Stimulated activated CD8-positive, alpha-beta memory T cell treated with anti-CD3 and anti-CD28 coated beads, Interleukin-7, amount 100 ng/mL, for 24 hours (primary cell): ENCODE results near the gene ABCC5.

Source experiments
- DNase-seq: peaks from one replicate; pipeline ENCODE4 v3.0.0-alpha.2; 2020; ENCODE audit warnings: low read depth

Gene ABCC5

GRCh38 chr3:183922421-183922820 lies 95.3 kb downstream of the ABCC5 start:
- DNase-seq: no peak

DNA sequence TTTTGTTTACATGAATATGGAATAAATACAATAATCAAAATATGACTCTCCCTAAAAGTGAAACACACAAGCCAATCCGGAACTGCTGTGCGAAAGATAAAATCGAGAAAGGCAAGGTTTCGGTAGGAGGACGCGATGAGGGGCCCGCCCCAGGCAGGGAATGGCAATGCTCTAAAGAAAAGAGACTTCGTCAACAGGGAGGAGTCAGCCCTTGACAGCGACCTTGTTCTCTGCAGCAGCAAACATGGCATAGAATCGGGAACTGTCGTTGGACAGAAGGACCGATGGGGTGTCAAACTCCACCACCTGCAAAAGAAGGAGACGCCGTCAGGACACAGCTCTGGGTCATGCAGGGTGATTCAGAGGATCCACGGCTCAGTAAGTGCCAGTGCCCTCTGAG lies 96.6 kb downstream of the ABCC5 start:
- no peak for DNase-seq

DNA sequence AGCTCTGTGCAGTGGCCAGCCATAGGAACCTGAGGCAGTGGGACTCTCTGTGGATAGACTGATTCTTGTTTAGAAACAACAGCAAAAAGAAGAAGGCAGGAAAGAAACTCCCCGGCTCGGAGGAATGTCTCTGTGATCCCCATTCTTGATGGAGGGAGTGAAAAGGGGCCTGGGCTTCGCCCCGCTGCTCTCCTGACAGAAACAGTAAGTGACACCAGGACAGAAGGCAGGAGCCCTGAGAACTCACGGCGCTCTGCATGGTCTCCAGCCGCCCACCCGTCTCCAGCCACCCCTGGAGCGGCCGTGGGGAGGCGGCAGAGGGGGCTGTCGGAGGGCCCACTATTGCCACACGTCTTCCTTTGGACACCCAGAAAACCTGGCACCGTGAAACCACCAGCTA lies 97.3 kb downstream of the ABCC5 start:
- no peak for DNase-seq

- no peak for DNase-seq
Observed at GRCh38 chr3:183918178-183918577, 99.5 kb downstream of the ABCC5 start.

DNA sequence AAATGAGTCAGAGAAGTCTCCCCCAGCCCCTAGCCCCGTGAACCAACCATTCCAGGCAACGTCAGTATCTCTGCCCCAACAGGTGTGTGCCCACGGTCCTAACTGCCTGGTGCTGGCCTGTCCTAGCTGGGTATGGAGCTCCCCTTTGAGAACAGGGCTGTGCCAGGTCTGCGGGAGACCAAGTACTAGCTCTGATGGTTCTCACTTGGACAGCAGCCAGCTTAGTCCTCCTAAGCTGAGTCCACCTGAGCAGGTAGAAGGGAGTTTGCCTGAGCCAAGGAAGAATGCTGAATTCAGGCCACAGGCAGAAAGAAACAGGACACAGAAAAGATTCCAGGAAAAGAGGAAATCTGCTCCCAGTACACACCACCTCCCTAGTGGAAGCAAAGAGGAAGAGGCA lies 99.9 kb downstream of the ABCC5 start:
- no peak for DNase-seq

- DNase-seq: no peak
Observed at GRCh38 chr3:183914856-183915255, 102.8 kb downstream of the ABCC5 start.

DNA sequence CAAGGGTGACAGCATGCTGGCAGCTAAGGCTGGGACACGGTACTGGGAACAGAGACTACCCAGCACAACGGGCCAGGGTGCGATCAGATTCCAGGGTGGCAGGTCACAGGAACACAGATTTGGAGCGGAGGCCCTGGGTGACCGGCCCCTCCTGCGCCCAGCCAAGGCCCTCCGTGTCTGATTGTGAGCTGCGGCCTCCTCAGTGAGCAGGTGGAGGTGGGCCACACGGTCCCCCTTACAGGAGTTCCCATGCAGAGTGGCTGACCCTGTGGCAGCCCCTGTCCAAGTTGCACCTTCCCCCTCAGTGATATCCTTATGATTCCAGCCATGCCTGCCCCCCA lies 104.1 kb downstream of the ABCC5 start:
- DNase-seq: no peak

GRCh38 chr3:183912895-183913579 lies 104.6 kb downstream of the ABCC5 start:
- no peak for DNase-seq

GRCh38 chr3:183911763-183912506 lies 105.7 kb downstream of the ABCC5 start:
- no peak for DNase-seq

GRCh38 chr3:183911087-183911486 lies 106.6 kb downstream of the ABCC5 start:
- DNase-seq: no peak

GRCh38 chr3:183909030-183909600 lies 108.6 kb downstream of the ABCC5 start:
- no peak for DNase-seq

DNA sequence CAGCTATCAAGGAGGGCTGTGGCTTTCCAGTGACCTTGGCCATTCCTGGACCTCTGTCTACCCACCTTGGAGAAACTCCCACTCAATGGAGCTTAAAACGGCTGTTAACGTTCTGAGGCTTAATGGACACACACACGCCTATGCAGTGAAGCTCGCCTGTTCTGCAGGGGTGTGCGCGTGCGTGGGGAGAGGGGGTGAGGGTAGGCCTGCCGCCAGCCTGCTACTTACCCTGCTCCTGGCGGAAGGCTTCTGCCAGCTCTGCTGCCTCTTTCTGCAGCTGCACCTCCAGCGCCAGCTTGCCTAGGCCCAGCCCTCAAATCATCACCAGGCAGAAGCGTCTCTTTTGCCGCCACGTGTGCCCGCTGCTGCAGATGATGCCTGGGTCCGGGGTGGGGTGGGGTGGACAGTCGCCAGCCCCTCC lies 109.8 kb downstream of the ABCC5 start:
- DNase-seq: no peak

DNA sequence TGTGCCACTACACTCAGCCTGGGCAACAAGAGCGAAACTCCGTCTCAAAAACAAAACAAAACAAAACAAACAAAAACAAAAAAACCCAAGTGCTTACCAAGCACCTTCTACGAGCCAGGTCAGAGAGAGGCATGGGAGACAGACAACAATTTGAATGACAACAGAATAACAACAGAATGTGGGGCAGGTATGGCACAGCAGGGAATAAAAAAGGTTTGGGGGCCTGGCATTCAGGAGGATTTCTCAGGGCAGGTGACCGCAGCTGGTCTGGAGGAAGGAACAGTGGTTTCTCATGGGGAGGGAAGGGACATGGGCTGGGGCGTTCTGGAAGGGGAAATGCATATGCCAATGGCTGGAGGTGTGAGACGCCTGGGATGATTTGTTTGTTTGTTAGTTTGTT lies 110.5 kb downstream of the ABCC5 start:
- DNase-seq: no peak

DNA sequence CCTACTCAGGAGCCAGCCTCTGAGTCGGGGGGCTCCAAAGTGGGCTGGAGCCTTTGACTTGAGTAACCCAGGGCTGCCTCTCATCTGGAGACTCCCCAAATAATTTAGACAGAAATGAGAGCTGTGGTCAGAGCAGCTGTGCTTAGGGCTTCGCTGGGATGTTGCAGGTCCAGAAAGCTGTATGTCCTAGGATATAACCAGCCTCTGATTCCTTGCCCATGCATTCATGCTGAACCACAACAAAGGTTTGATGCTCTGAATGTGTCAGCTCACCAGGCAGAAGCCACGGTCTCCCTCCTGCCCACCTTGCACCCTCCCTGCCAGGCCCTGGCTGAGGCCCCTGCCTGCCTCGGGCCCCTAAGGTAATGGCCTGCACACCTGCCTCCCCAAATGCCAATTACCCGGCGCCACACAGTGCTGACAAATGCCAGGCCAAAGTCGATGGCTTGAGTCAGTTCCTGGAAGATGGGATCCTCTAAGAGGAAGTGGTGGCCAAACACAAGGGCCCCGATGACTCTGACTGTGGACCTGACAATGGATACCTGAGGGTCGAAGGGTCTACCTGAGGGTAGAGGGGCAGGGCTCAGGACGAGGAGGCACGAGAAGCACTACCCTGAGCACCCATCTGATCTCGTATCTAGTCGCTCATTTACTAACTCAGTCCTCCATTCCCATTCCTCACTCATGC lies 111.3 kb downstream of the ABCC5 start:
- DNase-seq: no peak

- no peak for DNase-seq
Observed at GRCh38 chr3:183904833-183905780, 112.6 kb downstream of the ABCC5 start.

GRCh38 chr3:183898028-183898431 lies 119.7 kb downstream of the ABCC5 start:
- DNase-seq: no peak

DNA sequence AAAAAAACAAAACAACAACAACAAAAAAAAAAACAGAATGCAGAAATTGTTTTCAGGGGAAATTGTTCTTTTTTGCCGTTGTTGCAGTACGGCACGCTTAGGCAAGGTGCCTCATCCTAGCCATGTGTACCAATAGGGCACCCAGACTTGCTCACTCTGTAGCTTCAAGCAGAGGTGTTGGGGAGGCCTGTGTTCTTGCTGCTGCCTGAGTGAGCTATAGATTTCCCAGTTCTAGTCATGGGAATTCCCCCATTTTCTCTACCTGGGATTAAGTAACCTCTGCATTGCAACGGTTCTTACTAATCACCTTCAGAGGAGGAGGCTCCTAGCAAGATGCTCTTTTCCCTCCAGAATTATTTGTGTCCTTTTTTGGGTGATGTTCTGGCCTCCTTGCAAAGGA lies 120.1 kb downstream of the ABCC5 start:
- no peak for DNase-seq

GRCh38 chr3:183896610-183897009 lies 121.1 kb downstream of the ABCC5 start:
- no peak for DNase-seq

DNA sequence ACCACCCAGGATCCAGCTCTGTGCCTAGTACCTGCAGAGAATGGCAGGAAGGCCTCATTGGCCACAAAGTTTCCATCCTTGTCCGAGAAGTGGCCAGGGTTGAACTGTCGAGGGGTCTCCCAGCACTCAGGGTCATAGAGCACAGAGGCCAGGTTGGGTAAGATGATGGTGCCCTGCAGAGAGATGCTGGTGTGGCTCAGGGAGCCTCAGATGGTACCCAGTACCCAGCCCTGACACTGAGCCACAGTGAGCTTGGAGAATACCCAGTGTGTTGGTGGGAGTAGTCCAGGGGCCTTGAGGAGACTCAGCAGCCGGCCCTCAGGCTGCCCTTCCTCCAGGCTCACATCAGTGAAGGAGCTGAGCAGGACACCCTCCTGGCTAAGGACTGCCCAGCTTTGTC lies 121.5 kb downstream of the ABCC5 start:
- no peak for DNase-seq

- DNase-seq: no peak
Observed at GRCh38 chr3:183895774-183896173, 121.9 kb downstream of the ABCC5 start.

DNA sequence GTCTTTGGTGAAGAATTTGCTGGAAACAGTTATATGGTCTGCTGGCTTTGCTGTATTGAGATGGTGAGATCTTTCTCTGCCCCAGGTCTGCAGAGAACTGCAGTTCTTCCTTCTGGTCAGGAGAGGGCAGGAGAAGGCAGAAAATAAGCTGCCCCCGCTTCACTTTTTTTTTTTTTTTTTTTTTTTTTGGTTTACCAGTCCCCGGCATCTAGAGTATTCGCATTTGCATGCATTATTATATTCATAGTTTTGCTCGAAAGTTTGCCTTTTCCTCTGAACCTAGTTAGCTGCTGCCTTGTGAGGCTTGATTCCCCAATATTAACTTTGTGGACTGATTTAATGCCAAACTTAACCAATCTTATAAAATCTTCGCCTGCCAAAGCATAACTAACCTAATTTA lies 122.4 kb downstream of the ABCC5 start:
- DNase-seq: no peak
